ENCODE measurements around the gene CHST12. TPM values are rescaled to one million over a fixed set of nuclear protein-coding genes. Genes with fewer than 3 reads are reported as not detected.
"Not testable (repeated sequence)": the region's sequence is repeated elsewhere in the genome, so short reads cannot be mapped to it uniquely, and the experiment has no call there.

CHST12 gene
- polyA plus RNA-seq, 1 donor from 2014 or later, result 6.4 TPM

- Histone ChIP-seq H3F3A (ENCODE audit: insufficient read depth, low read length, poor library complexity, severe bottlenecking) (no peaks in the 10 kb centered on the region), H3K4me3 (ENCODE audit: low read length) (no peak overlapping the region), H3K79me2 (replicated peaks; ENCODE audit: insufficient read depth, low read length) (no peaks in the 10 kb centered on the region), H2AFZ (ENCODE audit: low read depth, low read length) (no peak overlapping the region), H3K27me3 (ENCODE audit: insufficient read depth, low read depth, low read length) (no peaks in the 10 kb centered on the region), H4K20me1 (ENCODE audit: insufficient read depth) (no peaks in the 10 kb centered on the region), H3K9me3 (ENCODE audit: low read length) (no peaks in the 10 kb centered on the region), H3K27ac (ENCODE audit: low read length) (no peak overlapping the region), H3K9ac (ENCODE audit: low read length) (no peak overlapping the region), H3K9me2 (ENCODE audit: insufficient read depth, low read length) (no peaks in the 10 kb centered on the region), H3K4me2 (ENCODE audit: low read length) (no peak overlapping the region), H3K36me3 (ENCODE audit: insufficient read depth, low read length) (no peaks in the 10 kb centered on the region)
- TF ChIP-seq MXI1 (conservative IDR thresholded peaks at IDR 0.05; ENCODE audit: poor library complexity, severe bottlenecking) (no peak), CTCF (IDR thresholded peaks at IDR 0.05; ENCODE audit: poor library complexity, severe bottlenecking) (no peak), REST (IDR thresholded peaks at IDR 0.05; ENCODE audit: borderline replicate concordance) (no peak), TAF1 (IDR thresholded peaks at IDR 0.05; ENCODE audit: low read depth) (no peak), SMC3 (conservative IDR thresholded peaks at IDR 0.05; ENCODE audit: poor library complexity) (no peak), RAD21 (conservative IDR thresholded peaks at IDR 0.05) (no peak), EZH2 (IDR thresholded peaks at IDR 0.05; ENCODE audit: borderline replicate concordance, insufficient read depth, low read length, poor library complexity, severe bottlenecking) (no peak), EP300 (conservative IDR thresholded peaks at IDR 0.05; ENCODE audit: poor library complexity, severe bottlenecking) (no peak), POLR2AphosphoS5 (IDR thresholded peaks at IDR 0.05) (no peak)
Measured at GRCh38 chr7:2466675-2467074, 63.3 kb downstream of the CHST12 start.

- no peaks in the 10 kb centered on the region for H3K9me2 ChIP-seq (ENCODE audit: insufficient read depth, low read length)
- H3K9ac ChIP-seq (ENCODE audit: low read length), result no peak overlapping the region
- no peak overlapping the region for H3K4me3 ChIP-seq (ENCODE audit: low read length)
- H3K9me3 ChIP-seq (ENCODE audit: low read length), result no peaks in the 10 kb centered on the region
- H3K27me3 ChIP-seq (ENCODE audit: insufficient read depth, low read depth, low read length), result no peaks in the 10 kb centered on the region
- H3K27ac ChIP-seq (ENCODE audit: low read length), result no peak overlapping the region
- no peaks in the 10 kb centered on the region for H3K79me2 ChIP-seq (replicated peaks; ENCODE audit: insufficient read depth, low read length)
- no peak overlapping the region for H2AFZ ChIP-seq (ENCODE audit: low read depth, low read length)
- TF ChIP-seq RAD21 (conservative IDR thresholded peaks at IDR 0.05), result no peak
- H3K4me2 ChIP-seq (ENCODE audit: low read length), result no peak overlapping the region
- H3F3A ChIP-seq (ENCODE audit: insufficient read depth, low read length, poor library complexity, severe bottlenecking), result no peaks in the 10 kb centered on the region
- H3K36me3 ChIP-seq (ENCODE audit: insufficient read depth, low read length), result no peaks in the 10 kb centered on the region
- no peaks in the 10 kb centered on the region for H4K20me1 ChIP-seq (ENCODE audit: insufficient read depth)
Measured at GRCh38 chr7:2468227-2468626, 64.8 kb downstream of the CHST12 start.

- H3K27me3 ChIP-seq (ENCODE audit: insufficient read depth, low read depth, low read length); H3K9me3 ChIP-seq (ENCODE audit: low read length); H4K20me1 ChIP-seq (ENCODE audit: insufficient read depth); H3K79me2 ChIP-seq (replicated peaks; ENCODE audit: insufficient read depth, low read length); H3F3A ChIP-seq (ENCODE audit: insufficient read depth, low read length, poor library complexity, severe bottlenecking); H3K4me3 ChIP-seq (ENCODE audit: low read length); H3K9me2 ChIP-seq (ENCODE audit: insufficient read depth, low read length); H3K27ac ChIP-seq (ENCODE audit: low read length); H2AFZ ChIP-seq (ENCODE audit: low read depth, low read length); H3K36me3 ChIP-seq (ENCODE audit: insufficient read depth, low read length); H3K4me2 ChIP-seq (ENCODE audit: low read length); H3K9ac ChIP-seq (ENCODE audit: low read length): not testable (repeated sequence)
Measured at GRCh38 chr7:2469460-2470203, 66.2 kb downstream of the CHST12 start.

Data from neural cell (in vitro differentiated cells).